Thoracic aorta (tissue), 2 donors: Measurements from ENCODE around the gene ST6GALNAC6. TPM values are rescaled to one million over a fixed set of nuclear protein-coding genes. Genes with fewer than 3 reads are reported as not detected.

Source experiments
- ATAC-seq: fragments of 150-250 bp; one replicate; pipeline ENCODE4 v1.8.0; 2017; ENCODE audit warnings: low read depth; ENCODE audit not compliant: insufficient number of reproducible peaks, low FRiP score
- DNase-seq: peaks from one replicate; pipeline ENCODE4 v3.0.0-alpha.2; 2020; ENCODE audit warnings: low spot score
- H3K27ac ChIP-seq, 2 donors: fragments of 200-600 bp; sonication (generic); 1 replicate in 1 of 2; 2 replicates in 1 of 2; pipeline ENCODE4 v1.5.1; 2016; ENCODE audit warnings: mild to moderate bottlenecking in 2 of 2, moderate library complexity in 2 of 2
- H3K27me3 ChIP-seq: fragments of 200-600 bp; sonication (generic); replicated peaks from 2 replicates; pipeline ENCODE4 v1.6.0; 2016; ENCODE audit warnings: mild to moderate bottlenecking; ENCODE audit not compliant: insufficient read depth
- H3K36me3 ChIP-seq: fragments of 200-600 bp; sonication (generic); one replicate; pipeline ENCODE4 v1.5.1; 2016
- H3K4me1 ChIP-seq, 2 donors: fragments of 200-600 bp; sonication (generic); 1 replicate in 1 of 2; 2 replicates in 1 of 2; pipeline versions ENCODE4 v1.5.1 to v1.6.0; 2016; ENCODE audit warnings: low read depth in 2 of 2, mild to moderate bottlenecking in 1 of 2; ENCODE audit not compliant: control insufficient read depth in 1 of 2
- H3K4me3 ChIP-seq: fragments of 200-600 bp; sonication (generic); 2 replicates; pipeline ENCODE4 v1.5.1; 2016; ENCODE audit warnings: mild to moderate bottlenecking
- H3K9me3 ChIP-seq: fragments of 200-600 bp; sonication (generic); 2 replicates; pipeline ENCODE4 v1.5.1; 2016
- total RNA-seq, 2 donors: library from RNA; depleted of rRNA; stranded (reverse); fragments of >200 nt; gene quantifications; one replicate each; pipeline versions ENCODE4 v1.1.0 to v1.2.3, GENCODE V29; 2016
- TF ChIP-seq, protein P1 (sequence below): fragments of 200-600 bp; sonication (generic); IDR thresholded peaks from one replicate; pipeline ENCODE4 v1.5.1; 2019; ENCODE audit warnings: antibody characterized with exemption

ST6GALNAC6 gene
- total RNA-seq, 2 donors from 2014 or later = 140 to 221 TPM

- Histone ChIP-seq H3K9me3 (no peaks in the 10 kb centered on the region), H3K4me3 (no peak overlapping the region), H3K4me1 (peaks cover 12 to 34% of the 10 kb centered on the region in 2 donors), H3K36me3 (peaks cover 4% of the 10 kb centered on the region), H3K27ac (no peak overlapping the region), H3K27me3 (no peaks in the 10 kb centered on the region)
- TF ChIP-seq, protein P1, sequence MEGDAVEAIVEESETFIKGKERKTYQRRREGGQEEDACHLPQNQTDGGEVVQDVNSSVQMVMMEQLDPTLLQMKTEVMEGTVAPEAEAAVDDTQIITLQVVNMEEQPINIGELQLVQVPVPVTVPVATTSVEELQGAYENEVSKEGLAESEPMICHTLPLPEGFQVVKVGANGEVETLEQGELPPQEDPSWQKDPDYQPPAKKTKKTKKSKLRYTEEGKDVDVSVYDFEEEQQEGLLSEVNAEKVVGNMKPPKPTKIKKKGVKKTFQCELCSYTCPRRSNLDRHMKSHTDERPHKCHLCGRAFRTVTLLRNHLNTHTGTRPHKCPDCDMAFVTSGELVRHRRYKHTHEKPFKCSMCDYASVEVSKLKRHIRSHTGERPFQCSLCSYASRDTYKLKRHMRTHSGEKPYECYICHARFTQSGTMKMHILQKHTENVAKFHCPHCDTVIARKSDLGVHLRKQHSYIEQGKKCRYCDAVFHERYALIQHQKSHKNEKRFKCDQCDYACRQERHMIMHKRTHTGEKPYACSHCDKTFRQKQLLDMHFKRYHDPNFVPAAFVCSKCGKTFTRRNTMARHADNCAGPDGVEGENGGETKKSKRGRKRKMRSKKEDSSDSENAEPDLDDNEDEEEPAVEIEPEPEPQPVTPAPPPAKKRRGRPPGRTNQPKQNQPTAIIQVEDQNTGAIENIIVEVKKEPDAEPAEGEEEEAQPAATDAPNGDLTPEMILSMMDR = no peak
- ATAC-seq (no peak), DNase-seq (no peak)
These were observed 37.0 kb upstream of the ST6GALNAC6 start for GRCh38 chr9:127936347-127936852.

DNA sequence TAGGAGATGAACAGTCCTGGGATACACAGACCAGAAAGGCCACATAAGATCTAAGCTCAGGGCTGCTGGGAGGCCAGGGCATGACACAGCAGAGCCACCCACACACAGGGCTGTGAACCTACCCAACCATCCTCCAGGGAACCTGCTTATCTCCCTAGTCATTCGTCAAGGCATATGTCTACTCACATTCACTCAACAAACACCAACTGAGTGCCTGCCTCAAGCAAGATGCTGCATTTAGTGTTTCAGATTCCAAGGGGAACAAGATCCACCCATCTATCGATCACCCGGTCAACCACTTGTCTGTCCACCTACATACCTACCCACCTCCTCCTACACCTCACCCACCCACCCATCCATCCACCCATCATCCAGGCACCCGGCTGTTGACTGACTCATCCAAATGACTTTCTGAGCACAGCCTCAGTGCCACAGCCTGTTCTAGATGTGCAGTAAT is 36.4 kb upstream of the ST6GALNAC6 start:
- H3K36me3 ChIP-seq = peaks cover 4% of the 10 kb centered on the region
- H3K9me3 ChIP-seq = no peaks in the 10 kb centered on the region
- ATAC-seq = no peak
- no peak overlapping the region for H3K4me3 ChIP-seq
- H3K27me3 ChIP-seq = no peaks in the 10 kb centered on the region
- TF ChIP-seq, protein P1 = no peak
- peaks cover 15 to 40% of the 10 kb centered on the region in 2 donors for H3K4me1 ChIP-seq
- DNase-seq = no peak
- H3K27ac ChIP-seq = no peak overlapping the region

GRCh38 chr9:127934986-127935385 is 35.6 kb upstream of the ST6GALNAC6 start:
- no peak overlapping the region for H3K4me3 ChIP-seq
- no peak for DNase-seq
- TF ChIP-seq, protein P1 = no peak
- peaks cover 20 to 47% of the 10 kb centered on the region in 2 donors for H3K4me1 ChIP-seq
- H3K9me3 ChIP-seq = no peaks in the 10 kb centered on the region
- peaks cover 4% of the 10 kb centered on the region for H3K36me3 ChIP-seq
- no peak overlapping the region for H3K27ac ChIP-seq
- H3K27me3 ChIP-seq = no peaks in the 10 kb centered on the region
- no peak for ATAC-seq

DNA sequence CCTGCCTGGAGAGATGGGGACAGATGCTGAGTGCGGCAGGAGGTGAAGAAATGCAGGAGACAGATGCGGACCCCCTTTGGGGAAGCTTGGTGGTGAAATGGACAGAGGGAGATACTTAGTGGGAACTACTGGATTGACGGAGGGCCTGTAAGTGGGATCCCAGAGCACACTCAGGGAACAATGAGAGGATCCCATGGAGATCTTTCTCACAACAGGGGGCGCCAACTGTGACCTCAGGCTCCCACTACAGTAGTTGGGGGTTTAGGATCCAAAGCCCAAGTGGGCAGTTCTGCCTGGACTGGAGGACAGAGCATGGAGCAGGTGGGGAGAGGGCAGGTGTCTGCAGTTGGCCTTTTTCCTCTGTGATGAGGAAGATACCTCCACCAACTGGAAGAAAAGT is 34.8 kb upstream of the ST6GALNAC6 start:
- no peak for DNase-seq
- ATAC-seq = no peak
- no peaks in the 10 kb centered on the region for H3K27me3 ChIP-seq
- no peaks in the 10 kb centered on the region for H3K9me3 ChIP-seq
- no peak overlapping the region for H3K27ac ChIP-seq
- no peak overlapping the region for H3K4me3 ChIP-seq
- H3K36me3 ChIP-seq = peaks cover 4% of the 10 kb centered on the region
- peaks cover 20 to 47% of the 10 kb centered on the region in 2 donors for H3K4me1 ChIP-seq
- TF ChIP-seq, protein P1 = no peak

DNA sequence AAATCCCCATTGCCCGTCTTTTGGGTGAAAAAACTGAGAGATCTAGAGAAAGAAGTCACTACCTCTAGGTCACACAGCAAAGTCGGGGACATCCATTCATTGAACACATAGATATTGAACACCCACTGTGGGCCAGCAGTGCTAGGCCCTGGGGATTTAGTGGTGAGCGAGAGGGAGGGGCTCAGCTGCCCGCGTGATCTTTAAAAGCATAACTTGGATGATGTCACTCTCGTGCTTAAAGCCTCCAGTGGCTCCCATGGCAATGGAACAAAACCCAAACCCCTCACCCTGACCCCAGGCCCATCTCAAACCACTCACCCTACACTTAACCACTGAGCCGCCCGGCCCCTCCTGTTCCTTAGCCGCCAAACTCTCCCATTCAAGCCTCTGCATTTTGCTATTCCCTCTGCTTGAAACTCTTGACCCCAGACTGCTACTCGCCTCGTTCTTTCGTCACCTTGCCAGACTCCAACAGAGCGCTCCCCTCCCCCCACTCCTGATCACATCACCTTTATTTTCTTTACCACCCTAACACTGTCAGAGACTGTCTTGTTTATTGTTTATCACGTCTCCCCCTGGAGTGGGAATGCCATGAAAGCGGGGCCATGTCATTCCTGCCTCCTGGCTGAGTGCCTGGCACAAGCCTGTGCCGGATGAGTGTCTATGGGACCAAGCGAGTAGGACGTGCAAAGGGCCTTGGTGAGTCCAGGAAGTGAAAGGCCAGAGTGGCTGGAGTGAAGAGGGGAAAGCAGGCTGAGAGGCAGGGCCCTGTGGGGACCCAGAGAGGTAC is 31.9 kb upstream of the ST6GALNAC6 start:
- TF ChIP-seq, protein P1 = no peak
- ATAC-seq (peak; percentile 35), DNase-seq (no peak)
- Histone ChIP-seq H3K27ac (no peak overlapping the region), H3K4me3 (peak overlapping the region; percentile 69), H3K9me3 (no peaks in the 10 kb centered on the region), H3K27me3 (no peaks in the 10 kb centered on the region), H3K4me1 (peaks cover 16 to 33% of the 10 kb centered on the region in 2 donors), H3K36me3 (peaks cover 4% of the 10 kb centered on the region)
